Activated T-helper 2 cell treated with anti-CD3 and anti-CD28 coated beads, Interferon-gamma antibody, Interleukin-2, Interleukin-4, amounts not matched to agents 10 μg/mL and 5 μg/mL and 100 μg/mL, durations not matched to agents 14 hours and 24 hours and 36 hours (primary cell): ENCODE data around the gene MATN1. TPM values are rescaled to one million over a fixed set of nuclear protein-coding genes. Genes with fewer than 3 reads are reported as not detected.

ENCODE experiments used
- DNase-seq: peaks from one replicate; pipeline ENCODE4 v3.0.0; 2021; ENCODE audit warnings: low spot score
- H3K27ac Mint-ChIP-seq: one replicate; pipeline ENCODE4 v1.8.0; 2021; ENCODE audit warnings: mixed read lengths
- H3K27me3 Mint-ChIP-seq: one replicate; pipeline ENCODE4 v1.8.0; 2021; ENCODE audit warnings: low read depth, mixed read lengths
- H3K36me3 Mint-ChIP-seq: one replicate; pipeline ENCODE4 v1.8.0; 2021; ENCODE audit warnings: low read depth, mixed read lengths
- H3K4me1 Mint-ChIP-seq: one replicate; pipeline ENCODE4 v1.8.0; 2021; ENCODE audit warnings: low read depth, mixed read lengths
- H3K4me3 Mint-ChIP-seq: one replicate; pipeline ENCODE4 v1.8.0; 2021; ENCODE audit warnings: low read depth, mild to moderate bottlenecking, moderate library complexity, mixed read lengths
- H3K9me3 Mint-ChIP-seq: one replicate; pipeline ENCODE4 v1.8.0; 2021; ENCODE audit warnings: mixed read lengths
- intact Hi-C: fragments of 100-400 bp; cut with micrococcal nuclease; formaldehyde crosslinking; loops from one replicate; pipeline ENCODE4 v1.15.1; 2023
- total RNA-seq: library from RNA; stranded (reverse); gene quantifications from 2 replicates; pipeline ENCODE4 v1.2.3, GENCODE V29; 2022

The MATN1 gene
- total RNA-seq, 1 donor from 2014 or later: 0.21 TPM

- Mint-ChIP-seq H3K27me3 (peaks cover 31% of the 10 kb centered on the region), H3K4me3 (no peak overlapping the region), H3K4me1 (no peaks in the 10 kb centered on the region), H3K36me3 (no peaks in the 10 kb centered on the region), H3K9me3 (no peaks in the 10 kb centered on the region), H3K27ac (no peak overlapping the region)
- intact Hi-C loops: no loop called here
- no peak for DNase-seq
Measured at GRCh38 chr1:30679976-30680305, 43.4 kb downstream of the MATN1 start.

GRCh38 chr1:30679201-30679975 lies 44.0 kb downstream of the MATN1 start:
- no peak for DNase-seq
- intact Hi-C loops: no loop called here
- no peaks in the 10 kb centered on the region for H3K4me1 Mint-ChIP-seq
- no peaks in the 10 kb centered on the region for H3K36me3 Mint-ChIP-seq
- H3K4me3 Mint-ChIP-seq: no peak overlapping the region
- no peak overlapping the region for H3K27ac Mint-ChIP-seq
- peaks cover 27% of the 10 kb centered on the region for H3K27me3 Mint-ChIP-seq
- no peaks in the 10 kb centered on the region for H3K9me3 Mint-ChIP-seq

DNA sequence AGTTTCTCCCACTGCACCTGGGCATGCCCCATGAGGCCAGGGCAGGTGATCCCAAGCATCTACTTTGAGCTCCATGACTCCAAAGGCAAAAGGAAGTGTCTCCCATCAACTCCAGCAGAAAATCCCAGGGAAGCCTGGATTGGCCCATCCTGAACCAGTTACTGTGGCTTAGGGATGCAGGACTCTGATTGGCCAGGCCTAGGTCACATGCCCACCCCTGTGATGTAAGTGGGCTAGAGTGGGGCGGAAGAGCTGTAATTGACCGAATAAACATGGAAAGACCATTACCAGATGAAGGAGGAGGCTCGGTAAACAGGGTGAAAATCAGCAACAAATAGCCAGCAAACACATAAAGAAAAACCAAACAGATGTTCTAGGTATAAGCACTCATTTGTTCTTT lies 45.2 kb downstream of the MATN1 start:
- Mint-ChIP-seq H3K4me1 (no peaks in the 10 kb centered on the region), H3K27ac (no peak overlapping the region), H3K36me3 (no peaks in the 10 kb centered on the region), H3K4me3 (no peak overlapping the region), H3K9me3 (peaks cover 6% of the 10 kb centered on the region), H3K27me3 (peaks cover 20% of the 10 kb centered on the region)
- no peak for DNase-seq
- intact Hi-C loops: no loop called here

- no peak overlapping the region for H3K4me3 Mint-ChIP-seq
- intact Hi-C loops: no loop called here
- DNase-seq: no peak
- H3K27ac Mint-ChIP-seq: no peak overlapping the region
- H3K9me3 Mint-ChIP-seq: peaks cover 6% of the 10 kb centered on the region
- H3K36me3 Mint-ChIP-seq: no peaks in the 10 kb centered on the region
- H3K27me3 Mint-ChIP-seq: peaks cover 14% of the 10 kb centered on the region
- no peaks in the 10 kb centered on the region for H3K4me1 Mint-ChIP-seq
Measured at GRCh38 chr1:30677471-30677870, 45.9 kb downstream of the MATN1 start.

DNA sequence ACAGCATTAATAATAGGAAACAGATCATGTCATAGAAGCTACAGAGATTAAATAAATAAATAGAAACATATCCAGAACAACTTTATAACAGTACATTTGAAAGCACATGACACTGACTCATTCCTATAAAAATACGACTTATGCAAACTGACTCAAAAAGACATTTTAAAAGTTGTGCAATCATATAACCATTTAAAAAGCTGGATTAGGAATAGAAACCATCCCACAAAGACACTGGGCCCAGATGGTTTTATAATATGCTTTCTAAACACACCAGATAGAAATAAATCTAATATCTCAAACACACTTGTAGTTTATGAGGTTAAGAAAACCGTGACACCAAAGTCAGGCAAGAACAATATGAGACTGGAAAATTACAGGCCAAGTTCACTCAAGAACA lies 47.6 kb downstream of the MATN1 start:
- intact Hi-C loops: no loop called here
- no peak for DNase-seq
- Mint-ChIP-seq H3K4me3 (no peak overlapping the region), H3K4me1 (no peaks in the 10 kb centered on the region), H3K27me3 (peaks cover 7% of the 10 kb centered on the region), H3K9me3 (peaks cover 6% of the 10 kb centered on the region), H3K27ac (no peak overlapping the region), H3K36me3 (no peaks in the 10 kb centered on the region)

DNA sequence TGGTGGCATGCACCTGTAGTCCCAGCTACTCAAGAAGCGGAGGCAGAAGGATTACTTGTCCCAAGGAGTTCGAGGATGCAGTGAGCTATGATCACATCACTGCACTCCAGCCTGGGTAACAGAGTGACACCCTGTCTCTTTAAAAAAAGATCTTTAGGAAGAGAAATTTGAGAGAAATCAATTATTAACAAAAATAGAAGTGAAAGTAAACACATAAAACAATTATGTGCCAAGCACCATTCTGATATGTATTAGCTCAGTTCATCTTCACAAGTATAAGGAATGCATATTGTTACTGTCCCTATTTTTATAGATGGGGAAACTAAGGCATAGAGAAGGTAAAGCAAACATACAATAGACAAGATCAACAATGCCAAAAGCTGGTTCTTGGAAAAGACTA lies 48.1 kb downstream of the MATN1 start:
- Mint-ChIP-seq H3K27me3 (peaks cover 7% of the 10 kb centered on the region), H3K27ac (no peak overlapping the region), H3K36me3 (no peaks in the 10 kb centered on the region), H3K9me3 (peaks cover 6% of the 10 kb centered on the region), H3K4me3 (no peak overlapping the region), H3K4me1 (no peaks in the 10 kb centered on the region)
- intact Hi-C loops: no loop called here
- no peak for DNase-seq

GRCh38 chr1:30673395-30673794 lies 50.0 kb downstream of the MATN1 start:
- Mint-ChIP-seq H3K27me3 (peaks cover 7% of the 10 kb centered on the region), H3K36me3 (no peaks in the 10 kb centered on the region), H3K9me3 (peaks cover 6% of the 10 kb centered on the region), H3K27ac (no peak overlapping the region), H3K4me3 (no peak overlapping the region), H3K4me1 (no peaks in the 10 kb centered on the region)
- no peak for DNase-seq
- intact Hi-C loops: no loop called here

DNA sequence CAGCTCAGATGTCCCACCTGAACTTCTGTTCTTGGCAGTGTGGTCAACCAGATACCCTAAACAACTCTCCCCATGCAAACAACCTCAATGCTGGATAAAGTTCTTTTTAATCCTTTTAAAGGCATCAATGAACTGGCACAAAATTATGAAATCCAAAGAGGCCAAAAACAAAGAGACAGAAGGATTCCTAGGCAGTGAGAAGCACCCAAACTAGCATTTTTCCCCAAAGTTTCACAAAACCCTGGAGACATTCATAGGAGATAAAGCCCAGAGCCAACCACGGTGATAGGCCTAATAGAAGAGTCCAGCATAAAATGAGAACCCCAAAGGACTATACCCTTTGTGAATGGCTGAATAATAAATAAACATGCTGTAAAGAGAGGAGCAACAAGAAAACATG lies 50.7 kb downstream of the MATN1 start:
- Mint-ChIP-seq H3K4me1 (no peaks in the 10 kb centered on the region), H3K9me3 (peaks cover 6% of the 10 kb centered on the region), H3K27me3 (peaks cover 7% of the 10 kb centered on the region), H3K4me3 (no peak overlapping the region), H3K27ac (no peak overlapping the region), H3K36me3 (no peaks in the 10 kb centered on the region)
- DNase-seq: no peak
- intact Hi-C loops: no loop called here

GRCh38 chr1:30670240-30671060 lies 52.9 kb downstream of the MATN1 start:
- H3K36me3 Mint-ChIP-seq: no peaks in the 10 kb centered on the region
- H3K9me3 Mint-ChIP-seq: peaks cover 6% of the 10 kb centered on the region
- intact Hi-C loops: no loop called here
- peaks cover 4% of the 10 kb centered on the region for H3K27me3 Mint-ChIP-seq
- no peak overlapping the region for H3K4me3 Mint-ChIP-seq
- no peaks in the 10 kb centered on the region for H3K4me1 Mint-ChIP-seq
- H3K27ac Mint-ChIP-seq: no peak overlapping the region
- no peak for DNase-seq

DNA sequence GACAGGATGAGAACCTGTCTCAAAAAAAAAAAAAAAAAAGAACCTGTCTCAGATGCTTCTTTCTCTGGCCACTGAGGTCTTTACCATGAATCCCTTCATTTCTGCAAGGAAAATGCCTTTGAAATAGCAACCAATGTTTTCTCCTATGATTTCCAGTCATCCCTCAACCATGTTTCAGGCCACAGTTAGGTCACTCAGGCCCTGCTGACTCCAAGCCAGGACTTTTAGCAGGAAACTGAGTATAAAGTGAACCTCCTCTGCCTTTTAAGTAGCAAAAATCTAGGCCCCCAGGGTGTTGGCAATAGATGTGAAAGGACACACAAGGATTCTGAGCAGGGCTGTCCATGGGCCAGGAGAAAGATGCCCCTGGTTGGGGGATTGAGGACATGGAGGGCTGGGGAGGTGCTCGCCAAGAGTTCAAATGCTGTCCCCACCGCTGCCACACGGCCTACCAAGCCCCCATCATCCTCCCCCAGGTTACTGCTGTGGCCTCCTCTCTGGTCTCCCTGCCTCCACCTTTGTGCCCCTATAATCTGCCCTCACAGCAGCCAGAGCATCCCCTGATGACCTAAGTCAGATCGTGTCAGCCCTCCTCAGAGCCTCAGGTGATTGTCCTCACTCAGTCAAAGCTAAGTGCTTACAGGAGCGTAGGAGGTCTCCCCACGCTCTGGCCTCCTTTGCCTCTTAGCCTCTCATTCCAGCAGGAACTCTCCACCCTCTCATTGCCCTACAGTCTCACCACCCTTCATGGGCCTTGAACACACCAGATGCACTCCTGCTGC lies 54.6 kb downstream of the MATN1 start:
- Mint-ChIP-seq H3K36me3 (no peaks in the 10 kb centered on the region), H3K4me3 (no peak overlapping the region), H3K4me1 (no peaks in the 10 kb centered on the region), H3K9me3 (peaks cover 3% of the 10 kb centered on the region), H3K27ac (no peak overlapping the region), H3K27me3 (peaks cover 2% of the 10 kb centered on the region)
- intact Hi-C loops: no loop called here
- DNase-seq: no peak

DNA sequence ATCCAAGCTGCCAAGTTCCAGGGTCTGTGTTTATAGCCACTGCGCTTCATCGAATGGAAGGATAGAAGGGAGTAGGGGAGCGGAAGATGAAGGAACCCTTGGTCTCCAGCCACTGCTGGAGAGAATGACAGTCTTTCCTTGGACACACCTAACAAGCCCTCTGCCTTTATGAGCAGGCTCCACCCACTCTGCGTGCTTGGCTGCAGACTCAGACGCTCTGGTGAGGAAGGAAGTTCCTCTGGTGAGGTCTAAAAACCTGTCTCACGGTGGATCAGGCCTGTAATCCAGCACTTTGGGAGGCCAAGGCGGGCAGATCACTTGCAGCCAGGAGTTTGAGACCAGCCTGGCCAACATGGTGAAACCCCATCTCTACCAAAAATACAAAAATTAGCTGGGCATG lies 55.4 kb downstream of the MATN1 start:
- no peak overlapping the region for H3K4me3 Mint-ChIP-seq
- no peak overlapping the region for H3K27ac Mint-ChIP-seq
- H3K9me3 Mint-ChIP-seq: no peaks in the 10 kb centered on the region
- no peaks in the 10 kb centered on the region for H3K4me1 Mint-ChIP-seq
- no peaks in the 10 kb centered on the region for H3K27me3 Mint-ChIP-seq
- intact Hi-C loops: no loop called here
- no peaks in the 10 kb centered on the region for H3K36me3 Mint-ChIP-seq
- no peak for DNase-seq

DNA sequence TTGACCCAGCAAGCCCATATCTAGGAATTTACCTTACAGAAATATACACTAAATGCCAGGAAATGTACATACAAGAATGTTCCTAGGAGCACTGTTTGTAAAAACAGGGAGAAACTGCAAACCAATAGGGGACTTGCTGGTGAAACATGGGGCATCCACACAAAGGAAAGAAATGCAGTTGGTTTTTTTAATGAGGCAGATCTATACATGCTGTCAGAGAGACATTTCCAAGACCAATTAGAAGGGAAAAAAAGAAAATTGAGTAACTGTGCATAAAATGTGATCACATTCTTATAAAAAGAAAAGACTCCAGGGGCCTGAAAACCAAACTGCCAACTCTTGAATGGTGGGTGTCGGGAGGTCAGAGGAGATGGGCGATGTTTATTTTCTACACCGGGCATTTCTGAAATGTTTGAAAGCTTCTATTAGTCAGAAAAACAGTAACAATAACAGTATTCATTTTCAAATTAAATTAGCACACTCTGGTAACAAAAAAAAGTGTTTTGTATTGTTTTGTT lies 56.6 kb downstream of the MATN1 start:
- Mint-ChIP-seq H3K4me1 (no peaks in the 10 kb centered on the region), H3K36me3 (no peaks in the 10 kb centered on the region)

More for the DNA sequence above, 56.6 kb downstream of the MATN1 start:
- Mint-ChIP-seq H3K27me3 (no peaks in the 10 kb centered on the region), H3K9me3 (no peaks in the 10 kb centered on the region), H3K4me3 (no peak overlapping the region), H3K27ac (no peak overlapping the region)
- DNase-seq: no peak
- intact Hi-C loops: no loop called here
